Keratinocyte (primary cell): Measurements from ENCODE around the gene CACNA2D4. TPM values are rescaled to one million over a fixed set of nuclear protein-coding genes. Genes with fewer than 3 reads are reported as not detected.

Source experiments
- DNase-seq: peaks from one replicate; pipeline ENCODE4 v3.0.0-alpha.2; 2011; ENCODE audit warnings: low read depth, missing footprints, low spot score
- FAIRE-seq: peaks from 2 replicates; lab custom pipeline; 2011; peaks lifted over from hg19 to GRCh38; lab: Jason Lieb, UNC
- H2AFZ ChIP-seq: 2 replicates; pipeline ENCODE4 v1.6.0; 2012; ENCODE audit warnings: low read length, control low read depth, inconsistent platforms; ENCODE audit not compliant: control insufficient read depth
- H3K27ac ChIP-seq: 2 replicates; pipeline ENCODE4 v1.5.1; 2011; ENCODE audit warnings: low read length; ENCODE audit not compliant: control insufficient read depth, insufficient read depth
- H3K27me3 ChIP-seq: 3 replicates; pipeline ENCODE4 v1.6.0; 2011; ENCODE audit warnings: low read length; ENCODE audit not compliant: control insufficient read depth, insufficient read depth; ENCODE audit errors: extremely low read depth
- H3K36me3 ChIP-seq, 2 experiments: 2 replicates in 1 of 2; 3 replicates in 1 of 2; pipeline ENCODE4 v1.5.1; 2011; ENCODE audit warnings: low read length in 2 of 2, mild to moderate bottlenecking in 1 of 2; ENCODE audit not compliant: control insufficient read depth in 2 of 2, insufficient read depth in 2 of 2; ENCODE audit errors: extremely low read depth in 1 of 2
- H3K4me1 ChIP-seq: 3 replicates; pipeline ENCODE4 v1.5.1; 2011; ENCODE audit warnings: low read length; ENCODE audit not compliant: control insufficient read depth, insufficient read depth; ENCODE audit errors: extremely low read depth
- H3K4me2 ChIP-seq: 3 replicates; pipeline ENCODE4 v1.6.0; 2011; ENCODE audit warnings: low read depth, low read length; ENCODE audit not compliant: control insufficient read depth, insufficient read depth; ENCODE audit errors: extremely low read depth
- H3K4me3 ChIP-seq, 3 experiments: fragments of 200-600 bp in 1 of 3; sonication (generic) in 1 of 3; 2 replicates in 2 of 3; 3 replicates in 1 of 3; pipeline ENCODE4 v1.5.1; 2011 to 2016; ENCODE audit warnings: low read length in 3 of 3, mild to moderate bottlenecking in 3 of 3, control low read depth in 2 of 3, inconsistent platforms in 1 of 3, low read depth in 1 of 3, mixed read lengths in 1 of 3, mixed run types in 1 of 3, moderate library complexity in 1 of 3; ENCODE audit not compliant: control insufficient read depth in 2 of 3, insufficient read depth in 2 of 3; ENCODE audit errors: extremely low read depth in 1 of 3
- H3K79me2 ChIP-seq: 2 replicates; pipeline ENCODE4 v1.6.0; 2012; ENCODE audit warnings: low read length; ENCODE audit not compliant: control insufficient read depth, insufficient read depth
- H3K9ac ChIP-seq: 3 replicates; pipeline ENCODE4 v1.6.0; 2011; ENCODE audit warnings: low read length; ENCODE audit not compliant: control insufficient read depth, insufficient read depth; ENCODE audit errors: extremely low read depth
- H3K9me1 ChIP-seq: 3 replicates; pipeline ENCODE4 v1.6.0; 2011; ENCODE audit warnings: low read length; ENCODE audit not compliant: control insufficient read depth, insufficient read depth; ENCODE audit errors: extremely low read depth
- H3K9me3 ChIP-seq: 2 replicates; pipeline ENCODE4 v1.5.1; 2012; ENCODE audit warnings: low read depth, low read length; ENCODE audit not compliant: control insufficient read depth
- H4K20me1 ChIP-seq: 3 replicates; pipeline ENCODE4 v1.6.0; 2011; ENCODE audit warnings: low read length; ENCODE audit not compliant: control insufficient read depth, insufficient read depth; ENCODE audit errors: extremely low read depth
- CTCF ChIP-seq, 3 experiments: IDR thresholded peaks in 1 of 3; conservative IDR thresholded peaks in 1 of 3; optimal IDR thresholded peaks in 1 of 3; 2 replicates in 2 of 3; 3 replicates in 1 of 3; pipeline versions ENCODE3 to v1.5.1; 2011; ENCODE audit warnings: low read length in 3 of 3, mild to moderate bottlenecking in 3 of 3, moderate library complexity in 2 of 3, control low read depth in 1 of 3, inconsistent platforms in 1 of 3; ENCODE audit not compliant: insufficient read depth in 2 of 3; ENCODE audit errors: extremely low read depth in 1 of 3
- EZH2 ChIP-seq: IDR thresholded peaks from one replicate; pipeline ENCODE4 v1.6.1; 2012; ENCODE audit warnings: inconsistent platforms, mild to moderate bottlenecking, low read length, moderate library complexity
- dilution Hi-C: fragments of 300-500 bp; cut with MboI; formaldehyde crosslinking; loops from one replicate; pipeline ENCODE4 v1.7.0; 2020; ENCODE audit warnings: low sequenced_read_pairs; ENCODE audit not compliant: extremely low pct_ligation_motif_present
- polyA minus RNA-seq, 3 experiments: library from RNA; depleted of rRNA, polyadenylated mRNA; stranded (reverse); fragments of >200 nt; gene quantifications; 1 replicate in 1 of 3; 2 replicates in 1 of 3; 3 replicates in 1 of 3; pipeline ENCODE4 v1.2.3, GENCODE V29; 2011
- polyA plus RNA-seq, 5 experiments: library from polyadenylated mRNA; depleted of rRNA in 3 of 5; stranded (reverse) in 3 of 5; stranded (forward) in 1 of 5; unstranded in 1 of 5; fragments of >200 nt; gene quantifications; 1 replicate in 1 of 5; 2 replicates in 3 of 5; 3 replicates in 1 of 5; pipeline versions ENCODE4 v1.2.1 to v1.2.3, GENCODE V29; 2011 to 2012; ENCODE audit warnings: missing spikeins in 2 of 5, low read depth in 1 of 5, low replicate concordance in 1 of 5

CACNA2D4 gene
- polyA plus RNA-seq: 0.03 to 0.09 TPM (median 0.05 TPM) in 3 replicates
- polyA plus RNA-seq (2011; ENCODE audit: low read depth): not detected
- 0.06 and 0.13 TPM in 2 replicates for polyA plus RNA-seq (2011; cell fraction: cytosol; rRNA removed)
- polyA plus RNA-seq (2011; cell fraction: nucleus; rRNA removed): 0.21 and 0.37 TPM in 2 replicates
- 0.07 and 0.24 TPM in 2 replicates for polyA plus RNA-seq (2012; ENCODE audit: low replicate concordance)
- polyA minus RNA-seq: not detected in 3 replicates
- not detected for polyA minus RNA-seq (2011; cell fraction: cytosol; rRNA and poly(A)+ RNA removed)
- polyA minus RNA-seq (2011; cell fraction: nucleus; rRNA and poly(A)+ RNA removed): not detected in 2 replicates

- no peak within 1 kb of the TSS for H2AFZ ChIP-seq
These were observed at the start of gene CACNA2D4 for GRCh38 chr12:1918081-1918883. Gene CACNA2D4 (minus strand): TSS chr12:1918652. CDS start chr12:1918473, 179 bp downstream.

DNA sequence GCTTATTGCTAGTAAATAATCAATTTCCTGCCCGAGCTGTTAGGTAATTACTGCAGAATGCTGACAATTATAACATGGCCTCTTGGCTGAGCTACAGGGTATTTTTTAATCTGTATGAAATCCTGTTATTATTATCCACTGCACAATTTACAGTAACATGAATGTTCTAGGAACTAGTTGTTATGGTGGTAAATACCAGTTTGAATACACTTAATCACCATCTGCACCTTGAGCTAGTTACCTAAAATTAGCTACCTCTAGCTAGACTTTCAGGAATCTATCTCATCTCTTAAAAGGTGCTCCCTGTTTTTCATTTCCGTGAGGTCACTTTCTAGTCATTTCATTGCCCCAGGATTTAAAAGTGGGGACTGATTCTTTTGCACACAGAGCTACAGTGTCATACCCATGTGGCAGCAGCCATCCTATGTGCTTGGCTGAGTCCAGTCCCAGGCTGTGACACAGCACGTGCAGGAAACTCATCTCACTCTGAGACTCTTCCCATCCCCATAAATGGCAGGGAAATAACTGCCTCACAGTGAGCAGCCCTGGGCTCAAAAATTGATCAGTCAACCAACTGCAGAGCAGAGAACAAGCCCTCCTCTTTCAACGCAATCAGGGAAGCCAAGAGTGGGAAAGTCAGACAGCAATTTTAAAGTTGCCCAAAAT lies 48.2 kb upstream of the CACNA2D4 start:
- H3K79me2 ChIP-seq: no peaks in the 10 kb centered on the region
- TF ChIP-seq CTCF (optimal IDR thresholded peaks at IDR 0.05 in 1 of 3, IDR thresholded peaks at IDR 0.05 in 1 of 3, conservative IDR thresholded peaks at IDR 0.05 in 1 of 3; ENCODE audit: extremely low read depth in 1 of 3, insufficient read depth in 2 of 3, low read length in 3 of 3) (no peak), EZH2 (no peak)
- no peak overlapping the region for H3K4me2 ChIP-seq
- no peak for DNase-seq
- H3K9ac ChIP-seq: no peak overlapping the region
- no peaks in the 10 kb centered on the region for H3K9me1 ChIP-seq
- no peak overlapping the region for H3K4me3 ChIP-seq
- peaks cover 0 to 2% of the 10 kb centered on the region in 2 experiments for H3K36me3 ChIP-seq
- FAIRE-seq: no peak
- no peaks in the 10 kb centered on the region for H3K4me1 ChIP-seq
- no peak overlapping the region for H3K27ac ChIP-seq
- H3K9me3 ChIP-seq: no peaks in the 10 kb centered on the region
- dilution Hi-C loops: no loop called here
- no peaks in the 10 kb centered on the region for H3K27me3 ChIP-seq
- H4K20me1 ChIP-seq: no peaks in the 10 kb centered on the region
- no peak overlapping the region for H2AFZ ChIP-seq

More at GRCh38 chr12:1918081-1918883, at the start of gene CACNA2D4:
- no peaks in the 10 kb centered on the region for H3K4me1 ChIP-seq
- no peak within 1 kb of the TSS for H3K4me3 ChIP-seq
- no peak within 1 kb of the TSS for H3K4me2 ChIP-seq
- no peak for DNase-seq
- H3K36me3 ChIP-seq: no peaks in the 10 kb centered on the region
- no peaks in the 10 kb centered on the region for H3K9me1 ChIP-seq
- no peak for TF ChIP-seq CTCF (optimal IDR thresholded peaks at IDR 0.05 in 1 of 3, IDR thresholded peaks at IDR 0.05 in 1 of 3, conservative IDR thresholded peaks at IDR 0.05 in 1 of 3; ENCODE audit: extremely low read depth in 1 of 3, insufficient read depth in 2 of 3, low read length in 3 of 3)
- TF ChIP-seq EZH2: no peak
- no peaks in the 10 kb centered on the region for H3K79me2 ChIP-seq
- no peak within 1 kb of the TSS for H3K27ac ChIP-seq
- H3K9ac ChIP-seq: no peak within 1 kb of the TSS
- no peaks in the 10 kb centered on the region for H4K20me1 ChIP-seq
- dilution Hi-C loops: no loop called here
- no peak for FAIRE-seq
- H3K9me3 ChIP-seq: no peaks in the 10 kb centered on the region
- H3K27me3 ChIP-seq: peaks cover 43% of the 10 kb centered on the region
